Measurements from ENCODE around the gene VSIG10L. TPM values are rescaled to one million over a fixed set of nuclear protein-coding genes. Genes with fewer than 3 reads are reported as not detected.

The VSIG10L gene
- total RNA-seq, 1 experiment from 2014 or later, result 1.7 TPM

- DNase-seq (ENCODE audit: low read depth), result peak; percentile 70
These were observed 23.4 kb upstream of the VSIG10L start for GRCh38 chr19:51365211-51365964.

- DNase-seq (ENCODE audit: low read depth), result peak; percentile 83
These were observed 22.5 kb upstream of the VSIG10L start for GRCh38 chr19:51364200-51365106.

- DNase-seq (ENCODE audit: low read depth), result no peak
These were observed 19.3 kb upstream of the VSIG10L start for GRCh38 chr19:51361239-51361638.

GRCh38 chr19:51359294-51359693 lies 17.4 kb upstream of the VSIG10L start:
- peak; percentile 90 for DNase-seq (ENCODE audit: low read depth)

GRCh38 chr19:51357952-51358351 lies 16.0 kb upstream of the VSIG10L start:
- no peak for DNase-seq (ENCODE audit: low read depth)

GRCh38 chr19:51356159-51356801 lies 14.3 kb upstream of the VSIG10L start:
- DNase-seq (ENCODE audit: low read depth), result no peak

- peak; percentile 34 for DNase-seq (ENCODE audit: low read depth)
These were observed 12.8 kb upstream of the VSIG10L start for GRCh38 chr19:51354742-51355148.

GRCh38 chr19:51354103-51354741 lies 12.3 kb upstream of the VSIG10L start:
- no peak for DNase-seq (ENCODE audit: low read depth)

- no peak for DNase-seq (ENCODE audit: low read depth)
These were observed 10.9 kb upstream of the VSIG10L start for GRCh38 chr19:51352783-51353360.

- DNase-seq (ENCODE audit: low read depth), result no peak
These were observed 9.5 kb upstream of the VSIG10L start for GRCh38 chr19:51351266-51351990.

GRCh38 chr19:51347209-51347928 lies 5.4 kb upstream of the VSIG10L start:
- no peak for DNase-seq (ENCODE audit: low read depth)

GRCh38 chr19:51346742-51347141 lies 4.8 kb upstream of the VSIG10L start:
- no peak for DNase-seq (ENCODE audit: low read depth)

GRCh38 chr19:51345076-51345620 lies 3.2 kb upstream of the VSIG10L start:
- no peak for DNase-seq (ENCODE audit: low read depth)

GRCh38 chr19:51342631-51343569 lies 961 bp upstream of the VSIG10L start:
- no peak for DNase-seq (ENCODE audit: low read depth)

- no peak for DNase-seq (ENCODE audit: low read depth)
These were observed 873 bp downstream of the VSIG10L start for GRCh38 chr19:51341066-51341465.

- DNase-seq (ENCODE audit: low read depth), result peak; percentile 96
These were observed 2.0 kb downstream of the VSIG10L start for GRCh38 chr19:51339687-51340656.

- DNase-seq (ENCODE audit: low read depth), result no peak
These were observed 2.6 kb downstream of the VSIG10L start for GRCh38 chr19:51339313-51339686.

All from RPMI7951 (cell line).